ENCODE data around the gene KIN. TPM values are rescaled to one million over a fixed set of nuclear protein-coding genes. Genes with fewer than 3 reads are reported as not detected.
"Not testable (repeated sequence)": the region's sequence is repeated elsewhere in the genome, so short reads cannot be mapped to it uniquely, and the experiment has no call there.

The KIN gene
- total and polyA plus RNA-seq, 8 donors, result 2.7 to 8.8 (median 4.6) TPM

DNA sequence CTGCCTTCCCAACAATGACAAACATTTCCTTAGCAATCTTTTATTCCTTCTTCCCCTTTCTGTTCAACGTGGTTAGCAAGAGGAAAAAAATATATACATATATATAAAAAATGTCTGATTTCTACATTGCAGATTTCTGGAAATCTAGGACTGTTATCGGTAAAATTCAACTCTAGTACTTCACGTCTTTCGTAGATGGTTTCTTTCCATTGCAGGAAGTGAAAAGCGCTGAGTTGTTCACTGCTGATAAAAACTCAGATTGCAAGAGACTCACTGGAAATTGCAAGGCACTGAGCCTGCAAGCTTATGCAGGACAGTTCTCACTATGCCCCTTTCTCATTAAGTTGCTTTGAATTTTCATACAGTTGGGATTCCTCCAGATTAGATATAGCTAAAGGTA, 23.9 kb downstream of the KIN start:
- TF ChIP-seq, protein P1, sequence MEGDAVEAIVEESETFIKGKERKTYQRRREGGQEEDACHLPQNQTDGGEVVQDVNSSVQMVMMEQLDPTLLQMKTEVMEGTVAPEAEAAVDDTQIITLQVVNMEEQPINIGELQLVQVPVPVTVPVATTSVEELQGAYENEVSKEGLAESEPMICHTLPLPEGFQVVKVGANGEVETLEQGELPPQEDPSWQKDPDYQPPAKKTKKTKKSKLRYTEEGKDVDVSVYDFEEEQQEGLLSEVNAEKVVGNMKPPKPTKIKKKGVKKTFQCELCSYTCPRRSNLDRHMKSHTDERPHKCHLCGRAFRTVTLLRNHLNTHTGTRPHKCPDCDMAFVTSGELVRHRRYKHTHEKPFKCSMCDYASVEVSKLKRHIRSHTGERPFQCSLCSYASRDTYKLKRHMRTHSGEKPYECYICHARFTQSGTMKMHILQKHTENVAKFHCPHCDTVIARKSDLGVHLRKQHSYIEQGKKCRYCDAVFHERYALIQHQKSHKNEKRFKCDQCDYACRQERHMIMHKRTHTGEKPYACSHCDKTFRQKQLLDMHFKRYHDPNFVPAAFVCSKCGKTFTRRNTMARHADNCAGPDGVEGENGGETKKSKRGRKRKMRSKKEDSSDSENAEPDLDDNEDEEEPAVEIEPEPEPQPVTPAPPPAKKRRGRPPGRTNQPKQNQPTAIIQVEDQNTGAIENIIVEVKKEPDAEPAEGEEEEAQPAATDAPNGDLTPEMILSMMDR (IDR thresholded peaks at IDR 0.05), result no peak
- H3K9me3 ChIP-seq, result no peaks in the 10 kb centered on the region
- peaks cover 0 to 9% (median 0%) of the 10 kb centered on the region in 3 donors for H3K4me1 ChIP-seq
- H3K36me3 ChIP-seq, result peaks cover 3 to 65% (median 29%) of the 10 kb centered on the region in 3 donors
- WGBS, 2 donors, result 83 to 85% methylated on average over 5 of the region's 5 CpGs
- DNase-seq (no peak), FAIRE-seq (no peak), ATAC-seq (no peak)
- no peak overlapping the region for H3K4me3 ChIP-seq
- H3K27me3 ChIP-seq, result no peaks in the 10 kb centered on the region
- H3K27ac ChIP-seq, result no peak overlapping the region
- intact Hi-C loops (cut with DNase I), result no loop called here

DNA sequence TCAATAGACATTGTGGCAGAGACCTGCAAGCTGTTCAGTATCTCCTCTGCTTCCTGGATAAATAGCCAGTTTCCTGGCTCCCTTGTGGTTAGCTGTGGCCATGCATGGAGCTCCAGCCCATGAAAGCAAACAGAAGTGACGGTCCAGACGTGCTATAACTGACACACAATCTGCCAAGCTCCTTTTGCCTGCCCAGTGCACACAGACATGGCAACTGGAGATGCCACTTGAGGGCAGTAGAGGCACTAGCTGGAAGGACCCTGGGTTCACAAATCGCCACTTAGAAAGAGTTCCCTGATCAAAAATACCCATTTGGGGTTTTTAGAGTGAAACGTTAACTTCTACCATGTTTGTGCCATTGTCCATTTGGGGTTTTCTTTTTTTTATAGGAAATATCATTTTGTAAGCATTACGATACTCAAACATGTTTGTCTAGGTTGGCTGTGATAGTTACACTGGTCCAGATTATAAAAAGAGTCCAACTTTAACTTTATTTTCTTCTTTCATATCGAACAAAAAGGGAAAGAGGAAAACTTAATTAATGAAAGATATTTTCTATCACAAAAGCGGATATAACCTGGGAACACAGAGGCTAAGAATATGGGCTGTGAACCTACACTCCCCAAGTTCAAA, 31.3 kb downstream of the KIN start:
- H3K9me3 ChIP-seq, result no peaks in the 10 kb centered on the region
- TF ChIP-seq, protein P1 (IDR thresholded peaks at IDR 0.05), result peak; percentile 18 to 51 (median 34)
- FAIRE-seq, result no peak
- 35 to 44% methylated on average over 7 of the region's 7 CpGs for WGBS, 2 donors
- intact Hi-C loops (cut with DNase I), result no loop called here
- peak; percentile 81 to 94 (median 90) for ATAC-seq
- H3K27me3 ChIP-seq, result no peaks in the 10 kb centered on the region
- no peak overlapping the region for H3K27ac ChIP-seq
- H3K36me3 ChIP-seq, result peaks cover 6 to 24% (median 18%) of the 10 kb centered on the region in 3 donors
- peaks cover 0 to 9% (median 0%) of the 10 kb centered on the region in 3 donors for H3K4me1 ChIP-seq
- H3K4me3 ChIP-seq, result no peak overlapping the region
- peak in 4 of 6 donors; percentile 26 to 58 (median 36) for DNase-seq

DNA sequence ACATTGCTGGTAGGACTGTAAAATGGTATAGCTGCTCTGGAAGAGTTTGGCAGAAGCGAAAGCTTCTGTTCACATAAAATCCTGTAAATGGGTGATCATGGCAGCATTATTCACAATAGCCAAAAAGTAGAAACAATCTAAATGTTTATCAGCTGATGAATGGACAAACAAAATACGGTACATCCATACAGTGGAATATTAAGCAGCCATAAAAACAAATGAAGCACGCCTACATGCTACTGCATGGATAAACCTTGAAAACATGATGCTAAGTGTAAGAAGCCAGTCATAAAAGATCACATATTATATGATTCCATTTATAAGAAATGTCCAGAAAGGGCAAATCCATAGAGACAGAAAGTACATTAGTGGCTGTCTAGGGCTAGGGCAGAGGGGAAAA, 32.7 kb downstream of the KIN start:
- 97 to 99% methylated on average over 3 of the region's 3 CpGs for WGBS, 2 donors
- no peak overlapping the region for H3K4me3 ChIP-seq
- ATAC-seq (no peak), FAIRE-seq (no peak), DNase-seq (no peak)
- peaks cover 0 to 3% (median 0%) of the 10 kb centered on the region in 3 donors for H3K4me1 ChIP-seq
- TF ChIP-seq, protein P1 (IDR thresholded peaks at IDR 0.05), result no peak
- H3K27ac ChIP-seq, result no peak overlapping the region
- H3K27me3 ChIP-seq, result no peaks in the 10 kb centered on the region
- peaks cover 6 to 17% (median 14%) of the 10 kb centered on the region in 3 donors for H3K36me3 ChIP-seq
- intact Hi-C loops (cut with DNase I), result no loop called here
- H3K9me3 ChIP-seq, result no peaks in the 10 kb centered on the region

DNA sequence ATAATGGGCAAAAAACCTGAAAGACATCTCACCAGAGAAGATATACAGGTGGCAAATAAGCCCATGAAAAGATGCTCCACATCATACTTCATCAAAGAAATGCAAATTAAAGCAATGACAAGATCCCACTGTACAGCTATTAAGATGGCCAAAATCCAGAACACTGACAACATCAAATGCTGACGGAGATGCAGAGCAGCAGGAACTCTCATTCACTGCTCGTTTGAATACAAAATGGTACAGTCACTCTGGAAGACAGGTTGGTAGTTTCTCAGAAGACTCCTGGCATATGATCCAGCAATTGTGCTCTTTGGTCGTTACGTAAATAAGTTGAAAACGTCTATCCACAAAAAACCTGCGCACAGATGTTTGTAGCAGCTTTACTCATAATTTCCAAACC, 35.5 kb downstream of the KIN start:
- ATAC-seq (no peak), DNase-seq (no peak), FAIRE-seq (no peak)
- TF ChIP-seq, protein P1 (IDR thresholded peaks at IDR 0.05), result no peak
- intact Hi-C loops (cut with DNase I), result no loop called here
- Histone ChIP-seq H3K9me3 (no peaks in the 10 kb centered on the region), H3K4me3 (no peak overlapping the region), H3K27me3 (no peaks in the 10 kb centered on the region), H3K4me1 (no peaks in the 10 kb centered on the region), H3K36me3 (peaks cover 0 to 17% (median 11%) of the 10 kb centered on the region in 3 donors), H3K27ac (no peak overlapping the region)
- 86 to 91% methylated on average over 6 of the region's 6 CpGs for WGBS, 2 donors

DNA sequence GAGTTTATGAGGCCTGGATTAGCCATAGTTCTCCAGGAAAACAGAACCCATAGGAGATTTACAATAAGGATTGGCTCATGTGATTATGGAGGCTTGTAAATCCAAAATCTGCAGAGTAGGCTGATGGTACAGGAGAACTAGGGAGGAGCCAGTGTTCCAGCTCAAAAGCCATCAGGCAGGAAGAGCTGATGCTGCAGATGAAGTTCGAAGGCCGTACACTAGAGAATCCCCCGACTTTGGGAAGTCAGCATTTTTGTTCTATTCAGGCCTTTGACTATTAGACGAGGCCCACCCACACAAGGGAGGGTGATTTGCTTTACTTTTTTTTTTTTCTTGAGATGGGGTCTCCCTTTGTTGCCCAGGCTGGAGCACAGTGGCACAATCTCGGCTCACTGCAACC, 37.6 kb downstream of the KIN start:
- FAIRE-seq, result no peak
- WGBS, 2 donors, result 90 to 95% methylated on average over 5 of the region's 5 CpGs
- H3K9me3 ChIP-seq, result no peaks in the 10 kb centered on the region
- no peak for DNase-seq
- no peaks in the 10 kb centered on the region for H3K27me3 ChIP-seq
- no peaks in the 10 kb centered on the region for H3K4me1 ChIP-seq
- intact Hi-C loops (cut with DNase I), result no loop called here
- peaks cover 0 to 17% (median 11%) of the 10 kb centered on the region in 3 donors for H3K36me3 ChIP-seq
- TF ChIP-seq, protein P1 (IDR thresholded peaks at IDR 0.05), result no peak
- H3K27ac ChIP-seq, result no peak overlapping the region
- no peak for ATAC-seq
- no peak overlapping the region for H3K4me3 ChIP-seq

DNA sequence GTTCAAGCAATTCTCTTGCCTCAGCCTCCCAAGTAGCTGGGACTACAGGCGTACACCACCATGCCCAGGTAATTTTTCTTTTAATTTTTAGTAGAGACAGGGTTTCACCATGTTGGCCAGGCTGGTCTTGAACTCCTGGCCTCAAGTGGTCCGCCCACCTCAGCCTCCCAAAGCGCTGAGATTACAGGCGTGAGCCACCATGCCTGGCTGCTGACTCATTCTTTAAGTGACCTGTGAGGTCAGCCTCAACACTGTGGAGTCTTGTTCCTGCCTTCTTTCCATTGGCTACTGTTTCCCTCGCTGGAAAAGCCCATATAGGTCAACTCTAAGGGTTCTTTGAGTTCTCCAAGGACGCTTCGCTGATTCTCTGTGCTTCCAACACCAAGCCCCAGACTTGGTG, 39.2 kb downstream of the KIN start:
- H3K27me3 ChIP-seq; H3K4me1 ChIP-seq; H3K27ac ChIP-seq; intact Hi-C loops (cut with DNase I); H3K9me3 ChIP-seq; DNase-seq; ATAC-seq; H3K4me3 ChIP-seq; FAIRE-seq: not testable (repeated sequence)
- H3K36me3 ChIP-seq, result peaks cover 0 to 16% (median 11%) of the 10 kb centered on the region in 3 donors
- WGBS, 2 donors, result 91% methylated on average over 7 of the region's 7 CpGs

All from pancreas (tissue), 10 donors.